ENCODE data around the gene BAHD1. TPM values are rescaled to one million over a fixed set of nuclear protein-coding genes. Genes with fewer than 3 reads are reported as not detected.

The BAHD1 gene
- polyA plus RNA-seq, 1 of the 3 experiments (the other 2 are of a cell fraction) = 5.5 TPM

DNA sequence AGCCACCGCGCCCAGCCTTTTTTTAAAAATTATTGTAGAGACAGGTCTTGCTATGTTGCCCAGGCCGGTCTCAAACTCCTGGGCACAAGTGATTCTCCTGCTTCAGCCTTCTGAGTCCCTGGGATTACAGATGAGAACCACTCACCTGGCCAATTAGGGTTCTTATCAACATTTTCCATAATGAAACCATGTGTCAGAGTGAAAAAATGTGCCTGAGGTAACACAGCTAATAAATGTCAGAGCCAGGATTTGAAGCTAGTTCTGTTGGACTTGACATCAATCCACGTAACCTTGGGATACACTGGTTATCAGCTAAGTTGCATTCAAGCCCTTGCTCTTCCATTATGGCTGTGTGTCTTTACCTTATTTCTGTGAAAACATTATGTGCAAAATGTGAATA is 59.2 kb downstream of the BAHD1 start:
- no peak for DNase-seq
- TF ChIP-seq GABPA (IDR thresholded peaks at IDR 0.05; ENCODE audit: low read depth) = no peak
- TF ChIP-seq RFX5 (IDR thresholded peaks at IDR 0.05; ENCODE audit: low read length) = no peak
- no peak for TF ChIP-seq MEF2A (IDR thresholded peaks at IDR 0.05; ENCODE audit: borderline replicate concordance, low read depth)
- TF ChIP-seq, protein P1, sequence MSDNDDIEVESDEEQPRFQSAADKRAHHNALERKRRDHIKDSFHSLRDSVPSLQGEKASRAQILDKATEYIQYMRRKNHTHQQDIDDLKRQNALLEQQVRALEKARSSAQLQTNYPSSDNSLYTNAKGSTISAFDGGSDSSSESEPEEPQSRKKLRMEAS (IDR thresholded peaks at IDR 0.05; ENCODE audit: low read depth) = no peak
- no peak for TF ChIP-seq EP300 (IDR thresholded peaks at IDR 0.05; ENCODE audit: borderline replicate concordance in 1 of 2, low read depth in 1 of 2, low read length in 1 of 2)
- no peak for TF ChIP-seq GATA2 (CRISPR knock-in tag; IDR thresholded peaks at IDR 0.05)
- no peak for TF ChIP-seq NFIC (IDR thresholded peaks at IDR 0.05; ENCODE audit: borderline replicate concordance)
- TF ChIP-seq TEAD4 (IDR thresholded peaks at IDR 0.05; ENCODE audit: borderline replicate concordance, insufficient read depth) = no peak
- TF ChIP-seq SIN3A (IDR thresholded peaks at IDR 0.05; ENCODE audit: borderline replicate concordance, low read depth, low read length) = no peak
- TF ChIP-seq FOXM1 (IDR thresholded peaks at IDR 0.05; ENCODE audit: low read depth) = no peak
- TF ChIP-seq, protein P2, sequence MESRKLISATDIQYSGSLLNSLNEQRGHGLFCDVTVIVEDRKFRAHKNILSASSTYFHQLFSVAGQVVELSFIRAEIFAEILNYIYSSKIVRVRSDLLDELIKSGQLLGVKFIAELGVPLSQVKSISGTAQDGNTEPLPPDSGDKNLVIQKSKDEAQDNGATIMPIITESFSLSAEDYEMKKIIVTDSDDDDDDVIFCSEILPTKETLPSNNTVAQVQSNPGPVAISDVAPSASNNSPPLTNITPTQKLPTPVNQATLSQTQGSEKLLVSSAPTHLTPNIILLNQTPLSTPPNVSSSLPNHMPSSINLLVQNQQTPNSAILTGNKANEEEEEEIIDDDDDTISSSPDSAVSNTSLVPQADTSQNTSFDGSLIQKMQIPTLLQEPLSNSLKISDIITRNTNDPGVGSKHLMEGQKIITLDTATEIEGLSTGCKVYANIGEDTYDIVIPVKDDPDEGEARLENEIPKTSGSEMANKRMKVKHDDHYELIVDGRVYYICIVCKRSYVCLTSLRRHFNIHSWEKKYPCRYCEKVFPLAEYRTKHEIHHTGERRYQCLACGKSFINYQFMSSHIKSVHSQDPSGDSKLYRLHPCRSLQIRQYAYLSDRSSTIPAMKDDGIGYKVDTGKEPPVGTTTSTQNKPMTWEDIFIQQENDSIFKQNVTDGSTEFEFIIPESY (IDR thresholded peaks at IDR 0.05; ENCODE audit: borderline replicate concordance, low read depth) = no peak
- TF ChIP-seq, protein P3, sequence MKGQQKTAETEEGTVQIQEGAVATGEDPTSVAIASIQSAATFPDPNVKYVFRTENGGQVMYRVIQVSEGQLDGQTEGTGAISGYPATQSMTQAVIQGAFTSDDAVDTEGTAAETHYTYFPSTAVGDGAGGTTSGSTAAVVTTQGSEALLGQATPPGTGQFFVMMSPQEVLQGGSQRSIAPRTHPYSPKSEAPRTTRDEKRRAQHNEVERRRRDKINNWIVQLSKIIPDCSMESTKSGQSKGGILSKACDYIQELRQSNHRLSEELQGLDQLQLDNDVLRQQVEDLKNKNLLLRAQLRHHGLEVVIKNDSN (IDR thresholded peaks at IDR 0.05; ENCODE audit: borderline replicate concordance, low read depth) = no peak
- TF ChIP-seq, protein P4, sequence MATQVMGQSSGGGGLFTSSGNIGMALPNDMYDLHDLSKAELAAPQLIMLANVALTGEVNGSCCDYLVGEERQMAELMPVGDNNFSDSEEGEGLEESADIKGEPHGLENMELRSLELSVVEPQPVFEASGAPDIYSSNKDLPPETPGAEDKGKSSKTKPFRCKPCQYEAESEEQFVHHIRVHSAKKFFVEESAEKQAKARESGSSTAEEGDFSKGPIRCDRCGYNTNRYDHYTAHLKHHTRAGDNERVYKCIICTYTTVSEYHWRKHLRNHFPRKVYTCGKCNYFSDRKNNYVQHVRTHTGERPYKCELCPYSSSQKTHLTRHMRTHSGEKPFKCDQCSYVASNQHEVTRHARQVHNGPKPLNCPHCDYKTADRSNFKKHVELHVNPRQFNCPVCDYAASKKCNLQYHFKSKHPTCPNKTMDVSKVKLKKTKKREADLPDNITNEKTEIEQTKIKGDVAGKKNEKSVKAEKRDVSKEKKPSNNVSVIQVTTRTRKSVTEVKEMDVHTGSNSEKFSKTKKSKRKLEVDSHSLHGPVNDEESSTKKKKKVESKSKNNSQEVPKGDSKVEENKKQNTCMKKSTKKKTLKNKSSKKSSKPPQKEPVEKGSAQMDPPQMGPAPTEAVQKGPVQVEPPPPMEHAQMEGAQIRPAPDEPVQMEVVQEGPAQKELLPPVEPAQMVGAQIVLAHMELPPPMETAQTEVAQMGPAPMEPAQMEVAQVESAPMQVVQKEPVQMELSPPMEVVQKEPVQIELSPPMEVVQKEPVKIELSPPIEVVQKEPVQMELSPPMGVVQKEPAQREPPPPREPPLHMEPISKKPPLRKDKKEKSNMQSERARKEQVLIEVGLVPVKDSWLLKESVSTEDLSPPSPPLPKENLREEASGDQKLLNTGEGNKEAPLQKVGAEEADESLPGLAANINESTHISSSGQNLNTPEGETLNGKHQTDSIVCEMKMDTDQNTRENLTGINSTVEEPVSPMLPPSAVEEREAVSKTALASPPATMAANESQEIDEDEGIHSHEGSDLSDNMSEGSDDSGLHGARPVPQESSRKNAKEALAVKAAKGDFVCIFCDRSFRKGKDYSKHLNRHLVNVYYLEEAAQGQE (IDR thresholded peaks at IDR 0.05; ENCODE audit: low read depth, low read length) = no peak
- no peak for TF ChIP-seq JUND (IDR thresholded peaks at IDR 0.05)
- no peak for TF ChIP-seq FOXJ3 (CRISPR knock-in tag; IDR thresholded peaks at IDR 0.05)
- TF ChIP-seq ELF1 (IDR thresholded peaks at IDR 0.05) = no peak
- TF ChIP-seq TAF1 (IDR thresholded peaks at IDR 0.05; ENCODE audit: borderline replicate concordance, low read depth, low read length) = no peak

More for the DNA sequence above, 59.2 kb downstream of the BAHD1 start:
- Histone ChIP-seq H3K9me3 (no peaks in the 10 kb centered on the region), H2AFZ (ENCODE audit: low read depth) (no peak overlapping the region), H3K36me3 (replicated peaks in 1 of 2; ENCODE audit: control insufficient read depth in 1 of 2, insufficient read depth in 2 of 2, low read length in 1 of 2) (no peaks in the 10 kb centered on the region), H3K4me3 (ENCODE audit: low read depth in 2 of 2, low read length in 1 of 2) (no peak overlapping the region), H3K27ac (ENCODE audit: low read depth in 2 of 2, low read length in 1 of 2) (peak overlapping the region in 1 of 2 experiments; percentile 67; a peak in 1 of 4 replicates), H3K4me2 (no peak overlapping the region), H3K9ac (no peak overlapping the region), H3K9me2 (no peaks in the 10 kb centered on the region), H3F3A (replicated peaks; ENCODE audit: insufficient read depth) (peaks cover 18% of the 10 kb centered on the region), H3K27me3 (ENCODE audit: insufficient read depth) (no peaks in the 10 kb centered on the region), H3K4me1 (ENCODE audit: control insufficient read depth in 1 of 2, insufficient read depth in 2 of 2, low read depth in 1 of 2, low read length in 1 of 2) (peaks cover 0 to 13% of the 10 kb centered on the region in 2 experiments; a peak in 2 of 4 replicates), H3K79me2 (ENCODE audit: insufficient read depth) (no peaks in the 10 kb centered on the region), H4K20me1 (ENCODE audit: insufficient read depth) (no peaks in the 10 kb centered on the region)
- ChIA-PET CTCF (no interaction called here), POLR2A (no interaction called here)
- 82% methylated on average over 4 of the region's 4 CpGs for WGBS (ENCODE audit: low lambda C conversion rate)
